ENCODE measurements around the gene PHF13.
"Not testable (repeated sequence)": the region's sequence is repeated elsewhere in the genome, so short reads cannot be mapped to it uniquely, and the experiment has no call there.

PHF13 gene

DNA sequence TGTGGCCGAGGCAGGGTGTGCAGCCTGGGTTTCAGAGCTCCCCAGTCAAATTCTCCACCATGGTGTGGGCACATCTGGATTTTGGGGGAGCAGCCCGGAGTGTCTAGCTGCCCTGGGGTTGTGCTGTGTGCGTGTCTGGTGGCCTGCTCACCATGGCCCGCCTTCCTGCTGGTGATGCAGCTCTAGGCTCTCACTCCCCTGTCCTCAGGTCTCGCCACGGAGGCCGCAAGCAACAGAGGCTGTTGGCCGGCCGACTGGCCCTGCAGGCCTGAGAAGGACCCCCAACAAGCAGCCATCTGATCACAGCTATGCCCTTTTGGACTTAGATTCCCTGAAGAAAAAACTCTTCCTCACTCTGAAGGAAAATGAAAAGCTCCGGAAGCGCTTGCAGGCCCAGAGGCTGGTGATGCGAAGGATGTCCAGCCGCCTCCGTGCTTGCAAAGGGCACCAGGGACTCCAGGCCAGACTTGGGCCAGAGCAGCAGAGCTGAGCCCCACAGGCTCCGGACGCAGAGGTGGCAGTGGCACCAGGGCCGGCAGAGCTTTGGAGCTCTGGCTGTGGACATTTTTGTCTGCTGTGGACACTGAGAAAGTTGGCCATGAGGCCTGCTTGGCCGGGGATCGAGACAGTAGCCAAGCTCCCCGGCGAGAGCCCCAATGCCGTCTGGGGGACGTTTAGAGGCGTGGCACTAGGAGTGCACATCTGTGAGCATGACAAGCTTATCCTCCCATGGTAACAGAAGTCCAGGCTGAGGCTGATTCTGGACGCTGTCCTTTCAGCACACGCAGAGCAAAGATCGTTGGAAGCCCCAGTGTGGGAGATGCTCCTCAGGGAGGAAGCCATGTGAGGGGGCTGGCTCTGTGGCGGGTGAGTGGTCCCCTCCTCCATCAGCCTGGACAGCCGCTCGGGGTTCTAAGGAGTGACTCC is 19.3 kb downstream of the PHF13 start:
- DNase-seq = no peak

DNA sequence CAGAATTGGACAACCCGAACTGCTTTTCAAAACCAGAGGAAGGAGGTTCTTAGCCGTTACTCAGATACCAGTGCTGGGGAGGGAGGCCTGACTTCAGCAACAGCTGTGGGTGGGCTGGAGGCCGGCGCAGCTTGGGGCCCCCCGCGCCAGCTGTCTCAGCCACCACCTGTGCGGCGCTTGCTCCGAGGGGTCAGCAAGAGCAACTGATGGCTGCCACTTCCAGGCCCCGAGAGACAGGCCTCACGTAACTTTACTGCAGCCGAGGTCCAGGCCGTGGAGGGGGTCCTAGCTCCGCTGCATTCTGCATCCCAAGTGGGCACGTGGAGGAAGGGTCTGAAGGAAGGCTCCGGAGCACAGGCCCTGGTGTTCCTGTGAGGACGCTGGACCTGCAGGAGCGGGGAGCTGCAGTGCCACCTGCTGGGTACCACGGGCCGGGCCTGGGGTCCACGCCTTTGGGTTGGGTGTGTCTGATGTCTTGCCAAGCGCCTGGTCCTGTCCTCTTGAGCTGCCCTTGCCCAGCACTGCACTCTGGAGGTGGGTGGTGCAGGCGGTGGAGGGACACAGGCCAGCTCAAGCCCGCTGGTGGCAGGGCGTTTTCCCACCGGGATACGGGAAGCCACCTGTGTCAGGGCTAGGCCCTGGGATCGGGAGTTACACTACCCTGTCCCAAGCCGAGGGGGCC is 21.0 kb downstream of the PHF13 start:
- no peak for DNase-seq

- DNase-seq = no peak
These were observed 21.8 kb downstream of the PHF13 start for GRCh38 chr1:6635161-6635909.

DNA sequence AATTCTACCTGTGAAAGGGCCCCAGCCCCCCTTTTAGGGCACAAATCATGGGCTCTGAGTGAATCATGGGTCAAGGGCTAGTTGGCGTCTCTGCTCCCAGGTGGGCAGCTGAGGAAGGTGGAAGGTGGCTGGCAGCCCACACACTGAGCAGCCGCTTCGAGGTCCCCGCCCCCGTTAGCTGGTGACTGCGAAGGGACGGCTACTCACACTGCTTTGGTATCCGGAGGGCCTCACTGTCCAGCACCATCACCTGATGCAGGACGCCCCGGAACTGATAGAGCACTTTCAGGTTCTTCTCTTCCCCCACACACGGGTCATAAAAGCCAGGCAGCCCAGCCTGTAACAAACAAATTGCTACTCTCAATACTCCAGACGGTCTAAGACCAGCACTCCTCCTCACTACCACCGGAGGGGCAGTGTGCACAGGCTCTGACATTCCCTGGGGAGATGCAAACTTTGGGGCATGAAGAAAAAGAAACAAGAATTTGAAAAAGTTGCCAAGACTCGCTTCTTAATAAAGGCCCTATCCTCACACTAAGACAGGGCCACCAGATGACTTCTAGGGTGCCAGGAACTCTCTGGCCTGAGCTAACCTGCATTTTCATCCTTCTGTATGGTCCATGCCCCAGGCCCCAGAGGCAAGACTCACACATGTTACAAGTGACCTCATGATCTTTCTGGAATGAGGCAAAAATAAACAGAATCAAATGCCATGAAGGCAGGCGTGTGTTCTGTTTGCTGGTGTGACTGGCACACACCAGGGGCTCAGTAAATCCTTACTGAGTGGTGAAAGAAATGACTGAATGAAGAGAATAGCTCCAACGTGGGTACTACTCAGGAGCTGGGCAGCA is 22.6 kb downstream of the PHF13 start:
- DNase-seq = no peak

DNA sequence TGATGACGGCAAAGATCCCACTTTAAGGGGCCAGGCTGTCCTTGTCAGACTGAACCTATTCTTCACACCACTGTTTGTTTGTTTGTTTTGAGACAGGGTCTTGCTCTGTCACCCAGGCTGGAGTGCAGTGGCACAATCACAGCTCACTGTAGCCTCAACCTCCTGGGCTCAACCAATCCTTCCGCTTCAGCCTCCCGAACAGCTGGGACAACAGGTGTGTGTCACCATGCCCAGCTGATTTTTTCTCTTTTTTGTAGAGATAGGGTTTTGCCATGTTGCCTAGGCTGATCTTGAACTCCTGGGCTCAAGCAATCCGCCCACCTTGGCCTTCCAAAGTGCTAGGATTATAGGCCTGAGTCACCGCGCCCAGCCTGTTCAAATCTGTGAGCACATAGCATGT is 23.2 kb downstream of the PHF13 start:
- not testable (repeated sequence) for DNase-seq

- DNase-seq = no peak
These were observed 24.2 kb downstream of the PHF13 start for GRCh38 chr1:6637770-6638169.

- no peak for DNase-seq
These were observed 24.7 kb downstream of the PHF13 start for GRCh38 chr1:6638226-6638625.

DNA sequence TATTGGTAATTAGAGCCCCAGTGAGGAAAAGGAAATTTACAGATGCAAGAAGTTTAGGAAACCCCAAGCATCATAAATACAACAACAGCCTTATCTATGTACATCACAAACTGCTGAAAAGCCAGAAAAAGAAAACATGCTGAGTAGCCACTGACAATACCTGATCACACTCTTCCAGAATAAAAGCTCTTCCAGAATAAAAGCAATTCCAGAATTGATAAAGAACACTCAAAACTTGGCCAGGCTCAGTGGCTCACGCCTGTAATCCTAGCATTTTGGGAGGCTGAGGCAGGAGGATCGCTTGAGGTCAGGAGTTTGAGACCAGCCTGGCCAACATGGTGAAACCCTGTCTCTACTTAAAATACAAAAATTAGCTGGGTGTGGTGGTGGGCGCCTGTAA is 27.3 kb downstream of the PHF13 start:
- DNase-seq = not testable (repeated sequence)

- DNase-seq = no peak
These were observed 31.5 kb downstream of the PHF13 start for GRCh38 chr1:6645018-6645417.

- no peak for DNase-seq
These were observed 33.1 kb downstream of the PHF13 start for GRCh38 chr1:6646499-6647148.

DNA sequence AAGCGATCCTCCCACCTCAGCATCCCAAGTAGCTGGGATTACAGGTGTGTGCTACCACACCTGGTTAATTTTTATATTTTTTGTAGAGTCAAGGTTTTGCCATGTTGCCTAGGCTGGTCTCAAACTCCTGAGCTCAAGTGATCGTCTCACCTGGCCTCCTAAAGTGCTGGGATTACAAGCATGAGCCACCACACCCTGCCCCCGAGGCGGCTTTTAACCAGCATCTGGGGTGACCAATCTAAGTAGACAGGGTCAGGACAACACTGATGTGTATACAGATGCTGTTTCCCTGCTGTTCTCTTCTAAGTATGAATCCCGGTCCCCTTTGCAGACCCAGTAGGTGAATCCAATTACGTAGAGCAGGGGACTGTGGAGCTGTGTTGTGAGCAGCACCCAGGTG is 35.0 kb downstream of the PHF13 start:
- no peak for DNase-seq

DNA sequence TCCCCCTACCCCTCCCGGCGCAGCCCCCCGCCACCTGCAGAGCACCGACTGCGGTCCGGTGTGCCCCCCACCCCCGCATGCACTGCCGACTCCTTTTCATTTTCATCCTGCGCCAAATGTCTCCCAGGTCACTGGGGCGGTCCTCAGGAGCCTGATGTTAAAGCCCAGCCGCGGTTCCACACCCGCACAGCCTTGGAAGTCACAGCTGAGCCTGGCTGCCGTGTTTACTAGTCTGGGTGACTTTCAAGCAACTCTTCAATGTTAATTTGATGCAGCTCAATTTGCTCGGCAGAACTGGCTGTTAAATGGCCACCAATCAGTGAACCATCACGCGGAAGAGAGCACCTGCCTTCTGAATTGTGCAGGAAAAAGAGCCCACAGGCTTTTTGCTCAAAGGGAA is 38.4 kb downstream of the PHF13 start:
- DNase-seq = no peak

DNA sequence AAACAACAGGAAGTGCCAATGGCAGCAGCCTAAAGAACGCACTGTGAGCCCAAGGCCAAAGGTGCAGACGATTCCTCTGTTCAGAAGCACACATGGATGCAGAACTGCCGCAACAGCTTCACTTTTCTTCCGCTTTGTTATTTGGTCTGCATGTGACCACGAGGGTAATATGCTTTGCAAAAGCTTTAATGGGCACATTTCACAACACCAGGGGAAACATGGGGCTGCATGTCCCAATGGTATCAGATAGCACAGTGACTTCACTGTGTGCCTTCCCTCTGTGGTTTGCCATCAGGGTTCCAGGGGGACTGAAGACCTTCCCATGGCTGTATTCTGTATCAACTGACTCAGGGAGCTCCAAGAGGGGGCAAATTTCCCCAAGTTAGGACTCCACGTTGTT is 39.5 kb downstream of the PHF13 start:
- no peak for DNase-seq

GRCh38 chr1:6653436-6654290 is 40.1 kb downstream of the PHF13 start:
- no peak for DNase-seq

DNA sequence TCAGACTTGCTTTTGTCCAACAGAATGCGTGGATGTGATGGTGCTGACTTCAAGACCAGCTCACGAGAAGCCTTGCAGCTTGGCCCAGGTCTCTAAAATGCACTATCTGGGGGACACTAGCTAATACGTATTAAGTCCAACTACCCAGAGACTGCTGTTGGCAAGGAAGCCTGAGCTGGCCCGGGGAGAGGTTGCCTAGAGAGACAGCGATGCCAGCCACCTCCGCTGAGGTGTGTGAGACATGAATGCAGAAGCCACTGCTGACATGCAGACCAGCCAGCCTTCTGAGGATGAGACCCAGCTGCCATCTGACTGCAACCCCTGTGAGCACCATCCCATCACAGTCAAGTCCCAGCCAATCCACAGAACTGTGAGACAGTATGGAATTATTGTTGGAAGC is 43.6 kb downstream of the PHF13 start:
- DNase-seq = no peak

GRCh38 chr1:6658359-6659060 is 45.0 kb downstream of the PHF13 start:
- no peak for DNase-seq

DNA sequence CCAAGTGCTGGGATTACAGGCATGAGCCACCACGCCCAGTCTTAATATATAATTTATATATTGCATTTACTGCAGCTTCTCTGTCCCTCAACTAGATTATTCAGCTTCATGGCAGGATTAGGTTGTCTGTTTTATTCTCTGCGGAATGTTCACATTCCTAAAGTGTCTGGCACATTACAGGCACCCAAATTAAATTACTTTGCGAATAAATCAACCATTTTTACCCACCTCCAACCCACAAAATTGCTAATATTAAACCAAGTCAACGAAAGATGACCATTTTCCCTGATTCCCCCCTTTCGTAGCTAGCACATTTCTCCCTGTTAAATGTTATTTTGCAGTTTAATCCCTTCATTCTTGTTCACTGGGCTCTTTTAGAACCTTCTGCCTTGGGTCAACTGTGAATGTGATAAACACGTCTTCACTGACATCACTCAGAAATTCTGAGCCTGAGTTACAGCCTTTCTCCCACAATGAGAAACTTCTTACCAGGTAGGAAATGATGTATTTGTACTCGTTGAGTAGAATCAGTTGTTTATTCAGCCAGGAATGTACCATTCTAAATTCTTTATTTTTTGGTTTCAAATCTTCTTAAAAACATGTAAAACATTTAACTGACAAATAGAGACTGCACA is 47.0 kb downstream of the PHF13 start:
- no peak for DNase-seq

DNA sequence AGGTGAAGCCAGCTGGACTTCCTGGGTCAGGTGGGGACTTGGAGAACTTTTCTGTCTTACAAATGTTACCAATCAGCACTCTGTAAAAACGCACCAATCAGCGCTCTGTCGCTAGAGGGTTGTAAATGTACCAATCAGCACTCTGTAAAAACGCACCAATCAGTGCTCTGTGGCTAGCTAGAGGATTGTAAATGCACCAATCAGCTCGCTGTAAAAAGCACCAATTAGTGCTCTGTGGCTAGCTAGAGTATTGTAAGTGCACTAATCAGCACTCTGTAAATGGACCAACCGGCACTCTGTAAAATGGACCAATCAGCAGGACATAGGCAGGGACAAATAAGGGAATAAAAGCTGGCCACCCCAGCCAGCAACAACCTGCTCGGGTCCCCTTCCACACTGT is 48.9 kb downstream of the PHF13 start:
- not testable (repeated sequence) for DNase-seq

GRCh38 chr1:6666696-6667095 is 53.2 kb downstream of the PHF13 start:
- no peak for DNase-seq

- no peak for DNase-seq
These were observed 53.6 kb downstream of the PHF13 start for GRCh38 chr1:6667139-6667538.
